H9 (cell line): ENCODE results near the gene CATSPERZ. TPM values are rescaled to one million over a fixed set of nuclear protein-coding genes. Genes with fewer than 3 reads are reported as not detected.

Experiments
- DNase-seq: peaks from one replicate; pipeline ENCODE4 v3.0.0-alpha.2; 2017
- H2AFZ ChIP-seq: one replicate; pipeline ENCODE4 v1.6.1; 2013; ENCODE audit warnings: mild to moderate bottlenecking, low read length, control low read depth, moderate library complexity
- H2AK5ac ChIP-seq: 2 replicates; pipeline ENCODE4 v1.6.1; 2013; ENCODE audit warnings: low read length, control low read depth, mixed read lengths; ENCODE audit not compliant: insufficient read length
- H2BK120ac ChIP-seq: one replicate; pipeline ENCODE4 v1.6.1; 2013; ENCODE audit warnings: low read depth, mild to moderate bottlenecking, low read length, control low read depth, inconsistent platforms; ENCODE audit not compliant: poor library complexity, severe bottlenecking
- H2BK12ac ChIP-seq: 2 replicates; pipeline ENCODE4 v1.6.1; 2013; ENCODE audit warnings: low read length, control low read depth, mixed read lengths, low read depth; ENCODE audit not compliant: insufficient read length
- H2BK15ac ChIP-seq: 2 replicates; pipeline ENCODE4 v1.6.1; 2013; ENCODE audit warnings: low read depth, low read length, control low read depth
- H2BK20ac ChIP-seq: one replicate; pipeline ENCODE4 v1.6.1; 2013; ENCODE audit warnings: low read depth, mild to moderate bottlenecking, low read length, control low read depth, inconsistent platforms; ENCODE audit not compliant: poor library complexity, severe bottlenecking
- H2BK5ac ChIP-seq: 2 replicates; pipeline ENCODE4 v1.6.1; 2013; ENCODE audit warnings: low read length, control low read depth, mixed read lengths; ENCODE audit not compliant: insufficient read length
- H3K14ac ChIP-seq: 2 replicates; pipeline ENCODE4 v1.6.1; 2013; ENCODE audit warnings: low read length, control low read depth; ENCODE audit not compliant: insufficient read depth
- H3K18ac ChIP-seq: 2 replicates; pipeline ENCODE4 v1.6.1; 2013; ENCODE audit warnings: low read depth, mild to moderate bottlenecking, mixed read lengths, low read length, control low read depth; ENCODE audit not compliant: insufficient read length
- H3K23ac ChIP-seq: 2 replicates; pipeline ENCODE4 v1.6.1; 2013; ENCODE audit warnings: low read length, control low read depth, mixed read lengths, low read depth; ENCODE audit not compliant: insufficient read length
- H3K23me2 ChIP-seq: 2 replicates; pipeline ENCODE4 v1.6.1; 2013; ENCODE audit warnings: low read depth, mild to moderate bottlenecking, mixed read lengths, low read length, control low read depth; ENCODE audit not compliant: insufficient read length, poor library complexity, severe bottlenecking
- H3K27ac ChIP-seq: 2 replicates; pipeline ENCODE4 v1.5.1; 2013; ENCODE audit warnings: low read length, control low read depth, mixed read lengths, low read depth; ENCODE audit not compliant: insufficient read length
- H3K27me3 ChIP-seq: 2 replicates; pipeline ENCODE4 v1.6.1; 2013; ENCODE audit warnings: low read length, control low read depth, inconsistent platforms; ENCODE audit not compliant: insufficient read depth
- H3K4ac ChIP-seq: 2 replicates; pipeline ENCODE4 v1.6.1; 2013; ENCODE audit warnings: low read depth, mild to moderate bottlenecking, control low read depth, inconsistent platforms, low read length, moderate library complexity
- H3K4me1 ChIP-seq: 2 replicates; pipeline ENCODE4 v1.6.1; 2013; ENCODE audit warnings: low read length, control low read depth, inconsistent platforms; ENCODE audit not compliant: insufficient read depth
- H3K4me2 ChIP-seq: 2 replicates; pipeline ENCODE4 v1.6.1; 2013; ENCODE audit warnings: low read length, control low read depth, mixed read lengths; ENCODE audit not compliant: insufficient read length, insufficient read depth
- H3K56ac ChIP-seq: 2 replicates; pipeline ENCODE4 v1.6.1; 2013; ENCODE audit warnings: low read depth, mild to moderate bottlenecking, mixed read lengths, low read length, control low read depth; ENCODE audit not compliant: insufficient read length
- H3K79me1 ChIP-seq: 2 replicates; pipeline ENCODE4 v1.6.1; 2013; ENCODE audit warnings: low read depth, mild to moderate bottlenecking, moderate library complexity, low read length, control low read depth, inconsistent platforms; ENCODE audit not compliant: insufficient read depth, poor library complexity, severe bottlenecking
- H3K79me2 ChIP-seq: 2 replicates; pipeline ENCODE4 v1.6.1; 2013; ENCODE audit warnings: low read length, control low read depth, inconsistent platforms; ENCODE audit not compliant: insufficient read depth
- H3K9ac ChIP-seq: 2 replicates; pipeline ENCODE4 v1.6.1; 2013; ENCODE audit warnings: low read length, control low read depth, mixed read lengths; ENCODE audit not compliant: insufficient read length; ENCODE audit errors: extremely low read depth
- H3K9me3 ChIP-seq: one replicate; pipeline ENCODE4 v1.6.1; 2013; ENCODE audit warnings: low read depth, low read length, inconsistent platforms; ENCODE audit not compliant: control insufficient read depth
- H3T11ph ChIP-seq: one replicate; pipeline ENCODE4 v1.6.1; 2013; ENCODE audit warnings: mild to moderate bottlenecking, low read length, control low read depth, inconsistent platforms
- H4K20me1 ChIP-seq: one replicate; pipeline ENCODE4 v1.6.1; 2013; ENCODE audit not compliant: control insufficient read depth, insufficient read length, insufficient read depth
- H4K5ac ChIP-seq: 2 replicates; pipeline ENCODE4 v1.6.1; 2013; ENCODE audit warnings: low read depth, mild to moderate bottlenecking, mixed read lengths, low read length, control low read depth; ENCODE audit not compliant: insufficient read length
- H4K8ac ChIP-seq: replicated peaks from 2 replicates; pipeline ENCODE4 v1.6.1; 2013; ENCODE audit warnings: low read length, control low read depth, mixed read lengths, low read depth; ENCODE audit not compliant: insufficient read length
- H4K91ac ChIP-seq: 2 replicates; pipeline ENCODE4 v1.6.1; 2013; ENCODE audit warnings: low read depth, mild to moderate bottlenecking, moderate library complexity, mixed read lengths, low read length, control low read depth; ENCODE audit not compliant: insufficient read length
- H3K27ac Mint-ChIP-seq, 3 experiments: 2 replicates in 2 of 3; 3 replicates in 1 of 3; pipeline ENCODE4 v1.8.0; 2020 to 2021; ENCODE audit warnings: mixed read lengths in 3 of 3, mild to moderate bottlenecking in 1 of 3, moderate library complexity in 1 of 3
- H3K27me3 Mint-ChIP-seq: 2 replicates; pipeline ENCODE4 v1.8.0; 2021; ENCODE audit warnings: low read depth, mild to moderate bottlenecking, moderate library complexity, mixed read lengths
- H3K36me3 Mint-ChIP-seq, 3 experiments: 2 replicates in 2 of 3; 3 replicates in 1 of 3; pipeline ENCODE4 v1.8.0; 2020 to 2021; ENCODE audit warnings: low read depth in 3 of 3, mixed read lengths in 3 of 3; ENCODE audit not compliant: insufficient read depth in 1 of 3
- H3K4me1 Mint-ChIP-seq, 2 experiments: 2 replicates each; pipeline ENCODE4 v1.8.0; 2020; ENCODE audit warnings: mixed read lengths in 2 of 2
- H3K4me3 Mint-ChIP-seq, 2 experiments: 2 replicates in 1 of 2; 3 replicates in 1 of 2; pipeline ENCODE4 v1.8.0; 2020 to 2021; ENCODE audit warnings: mild to moderate bottlenecking in 2 of 2, mixed read lengths in 2 of 2, moderate library complexity in 1 of 2
- H3K9me3 Mint-ChIP-seq, 2 experiments: 2 replicates in 1 of 2; 3 replicates in 1 of 2; pipeline ENCODE4 v1.8.0; 2020; ENCODE audit warnings: mild to moderate bottlenecking in 2 of 2, mixed read lengths in 2 of 2, moderate library complexity in 1 of 2
- CTCF ChIP-seq: fragments of 200-600 bp; sonication (generic); conservative IDR thresholded peaks from 3 replicates; pipeline ENCODE4 v1.8.0; 2021; ENCODE audit warnings: antibody characterized with exemption, mild to moderate bottlenecking
- WGBS: extraction: QIAGEN DNeasy Blood & Tissue Kit; methylation state at CpG from one replicate; pipeline ENCODE4 v1.1.7; 2013; ENCODE audit warnings: missing lambda C conversion rate, low lambda C conversion rate, mixed read lengths; ENCODE audit not compliant: insufficient read length; ENCODE audit errors: extremely low coverage; 5-methylcytosine and 5-hydroxymethylcytosine counted together
- total RNA-seq: library from RNA; stranded (reverse); gene quantifications from 2 replicates; pipeline ENCODE4 v1.2.1, GENCODE V29; 2021

Gene CATSPERZ
- total RNA-seq, 1 experiment from 2014 or later, result 0.92 TPM

DNA sequence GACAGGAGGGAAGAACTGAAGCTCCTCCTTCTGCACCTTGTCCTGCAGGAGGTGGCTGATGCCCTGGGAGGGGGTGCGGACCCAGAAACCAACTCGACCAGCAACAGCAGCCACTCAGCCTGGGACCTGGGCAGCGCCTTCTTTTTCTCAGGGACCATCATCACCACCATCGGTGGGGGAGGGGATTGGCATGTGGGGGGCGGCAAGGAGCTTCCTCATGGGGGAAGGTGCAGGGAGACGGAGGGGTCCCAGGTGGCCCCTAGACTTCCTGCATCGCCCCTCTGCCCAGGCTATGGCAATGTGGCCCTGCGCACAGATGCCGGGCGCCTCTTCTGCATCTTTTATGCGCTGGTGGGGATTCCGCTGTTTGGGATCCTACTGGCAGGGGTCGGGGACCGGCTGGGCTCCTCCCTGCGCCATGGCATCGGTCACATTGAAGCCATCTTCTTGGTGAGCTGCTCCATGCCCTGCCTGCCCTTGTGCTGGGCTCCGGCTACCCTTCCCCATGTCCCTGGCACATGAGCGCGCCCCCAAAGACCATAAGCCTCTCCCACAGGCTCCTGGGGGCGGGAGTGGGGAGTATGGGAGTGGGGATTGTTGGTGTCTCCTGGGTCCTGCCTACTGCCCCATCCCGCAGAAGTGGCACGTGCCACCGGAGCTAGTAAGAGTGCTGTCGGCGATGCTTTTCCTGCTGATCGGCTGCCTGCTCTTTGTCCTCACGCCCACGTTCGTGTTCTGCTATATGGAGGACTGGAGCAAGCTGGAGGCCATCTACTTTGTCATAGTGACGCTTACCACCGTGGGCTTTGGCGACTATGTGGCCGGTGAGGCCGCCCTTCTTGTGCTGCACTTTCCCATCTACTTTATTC is 3.1 kb upstream of the CATSPERZ start:
- H3K4me1 Mint-ChIP-seq, result peaks cover 8 to 25% of the 10 kb centered on the region in 2 experiments; a peak in 3 of 4 replicates
- H2AK5ac ChIP-seq, result no peak overlapping the region
- H3K9ac ChIP-seq, result no peak overlapping the region
- H3K23ac ChIP-seq, result no peak overlapping the region
- H4K5ac ChIP-seq, result no peak overlapping the region
- no peaks in the 10 kb centered on the region for H3K79me2 ChIP-seq
- no peak overlapping the region for H3K27ac ChIP-seq
- no peak overlapping the region for H2BK5ac ChIP-seq
- H3K9me3 Mint-ChIP-seq, result peaks cover 0 to 3% of the 10 kb centered on the region in 2 experiments; a peak in 2 of 5 replicates
- no peak for TF ChIP-seq CTCF
- no peak overlapping the region for H3T11ph ChIP-seq
- H4K8ac ChIP-seq, result no peak overlapping the region
- no peak overlapping the region for H2AFZ ChIP-seq
- H3K23me2 ChIP-seq, result peaks cover 15% of the 10 kb centered on the region
- no peaks in the 10 kb centered on the region for H3K79me1 ChIP-seq
- H2BK120ac ChIP-seq, result no peak overlapping the region
- H3K4me2 ChIP-seq, result peak overlapping the region; percentile 2
- DNase-seq, result no peak
- no peaks in the 10 kb centered on the region for H4K20me1 ChIP-seq
- no peak overlapping the region for H2BK15ac ChIP-seq
- no CpG with 5 or more reads among the region's 34 CpGs for WGBS
- no peak overlapping the region for H4K91ac ChIP-seq
- H3K36me3 Mint-ChIP-seq, result peaks cover 0 to 2% (median 0%) of the 10 kb centered on the region in 3 experiments; a peak in 2 of 7 replicates
- no peaks in the 10 kb centered on the region for H3K4me1 ChIP-seq
- no peak overlapping the region for H3K14ac ChIP-seq
- no peak overlapping the region for H3K27ac Mint-ChIP-seq
- no peak overlapping the region for H2BK20ac ChIP-seq
- peaks cover 99% of the 10 kb centered on the region for H3K27me3 Mint-ChIP-seq
- no peak overlapping the region for H3K56ac ChIP-seq
- peak overlapping the region in 1 of 2 experiments; percentile 50; a peak in 1 of 5 replicates for H3K4me3 Mint-ChIP-seq
- no peak overlapping the region for H2BK12ac ChIP-seq
- H3K27me3 ChIP-seq, result peaks cover 82% of the 10 kb centered on the region
- no peak overlapping the region for H3K4ac ChIP-seq
- H3K18ac ChIP-seq, result no peak overlapping the region
- no peaks in the 10 kb centered on the region for H3K9me3 ChIP-seq
